Occipital lobe (tissue), 2 donors: ENCODE results near the gene AGAP2. TPM values are rescaled to one million over a fixed set of nuclear protein-coding genes. Genes with fewer than 3 reads are reported as not detected.
"Not testable (repeated sequence)": the region's sequence is repeated elsewhere in the genome, so short reads cannot be mapped to it uniquely, and the experiment has no call there.

ENCODE experiments used
- DNase-seq: peaks from one replicate; lab custom pipeline; 2025; lab: John Stamatoyannopoulos, UW
- total RNA-seq: library from RNA; depleted of rRNA; stranded (reverse); fragments of >200 nt; gene quantifications from one replicate; pipeline ENCODE4 v1.2.3, GENCODE V29; 2014

The AGAP2 gene
- total RNA-seq, 1 donor from 2014 or later, result 25.6 TPM

DNA sequence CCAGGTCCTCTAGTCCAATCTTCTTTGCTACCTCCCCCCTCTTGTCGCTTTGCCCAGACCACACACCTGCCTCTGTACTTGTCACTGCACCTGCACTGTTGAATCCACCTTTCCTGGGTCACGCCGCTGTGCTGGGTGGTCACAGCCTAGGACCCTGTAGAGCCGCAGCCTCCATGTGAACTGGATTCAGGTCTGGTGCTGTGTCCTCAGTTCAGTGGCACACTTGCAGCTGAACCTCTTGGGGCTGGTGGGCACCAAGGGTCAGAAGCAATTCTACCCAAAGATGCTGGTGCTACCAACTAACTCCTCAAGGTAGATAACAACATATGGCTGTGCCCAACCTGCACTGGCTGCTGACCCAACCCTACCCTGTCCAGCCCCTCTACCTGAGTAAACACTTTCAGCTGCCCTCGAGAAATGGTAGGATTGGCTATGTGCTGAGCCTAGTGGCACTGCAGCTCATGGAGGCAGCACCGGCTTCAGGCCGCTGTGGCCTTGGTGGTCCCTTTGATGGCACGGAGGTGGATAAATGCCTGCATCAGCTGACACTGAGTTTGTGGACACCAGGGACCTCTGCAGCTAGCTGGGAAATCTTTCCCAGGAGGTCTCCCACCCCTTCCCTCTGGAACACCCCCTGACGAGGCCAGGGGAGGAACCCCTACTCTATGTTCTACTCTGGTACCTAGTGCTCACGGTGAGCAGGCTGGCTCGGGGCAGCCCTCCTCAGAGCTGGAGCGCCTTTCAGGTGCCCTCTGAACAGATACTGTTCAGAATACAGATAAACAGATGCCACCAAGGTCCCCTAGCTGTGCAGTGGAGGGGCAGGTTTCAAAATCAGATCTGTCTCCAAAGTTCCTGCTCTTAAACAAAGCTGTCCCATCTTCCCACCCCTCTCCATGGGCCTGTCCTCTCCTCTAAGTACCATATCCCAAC is 14.3 kb downstream of the AGAP2 start:
- DNase-seq, result no peak

DNA sequence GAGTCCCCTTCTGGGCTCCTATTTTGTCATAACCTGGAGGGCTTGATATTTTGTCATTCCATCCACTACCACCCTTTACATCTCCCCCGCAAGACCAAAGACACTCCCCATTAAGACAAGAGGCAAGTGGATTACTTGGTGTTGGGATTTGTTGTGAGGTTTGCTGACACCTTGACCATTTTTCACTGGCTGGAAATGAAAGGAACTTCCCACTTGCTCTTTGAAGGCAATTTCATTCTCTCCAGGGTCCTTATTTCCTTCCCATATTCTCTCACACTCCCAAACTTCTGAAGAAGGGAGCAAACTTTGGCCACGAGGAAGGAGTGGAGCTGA is 14.9 kb downstream of the AGAP2 start:
- no peak for DNase-seq

DNA sequence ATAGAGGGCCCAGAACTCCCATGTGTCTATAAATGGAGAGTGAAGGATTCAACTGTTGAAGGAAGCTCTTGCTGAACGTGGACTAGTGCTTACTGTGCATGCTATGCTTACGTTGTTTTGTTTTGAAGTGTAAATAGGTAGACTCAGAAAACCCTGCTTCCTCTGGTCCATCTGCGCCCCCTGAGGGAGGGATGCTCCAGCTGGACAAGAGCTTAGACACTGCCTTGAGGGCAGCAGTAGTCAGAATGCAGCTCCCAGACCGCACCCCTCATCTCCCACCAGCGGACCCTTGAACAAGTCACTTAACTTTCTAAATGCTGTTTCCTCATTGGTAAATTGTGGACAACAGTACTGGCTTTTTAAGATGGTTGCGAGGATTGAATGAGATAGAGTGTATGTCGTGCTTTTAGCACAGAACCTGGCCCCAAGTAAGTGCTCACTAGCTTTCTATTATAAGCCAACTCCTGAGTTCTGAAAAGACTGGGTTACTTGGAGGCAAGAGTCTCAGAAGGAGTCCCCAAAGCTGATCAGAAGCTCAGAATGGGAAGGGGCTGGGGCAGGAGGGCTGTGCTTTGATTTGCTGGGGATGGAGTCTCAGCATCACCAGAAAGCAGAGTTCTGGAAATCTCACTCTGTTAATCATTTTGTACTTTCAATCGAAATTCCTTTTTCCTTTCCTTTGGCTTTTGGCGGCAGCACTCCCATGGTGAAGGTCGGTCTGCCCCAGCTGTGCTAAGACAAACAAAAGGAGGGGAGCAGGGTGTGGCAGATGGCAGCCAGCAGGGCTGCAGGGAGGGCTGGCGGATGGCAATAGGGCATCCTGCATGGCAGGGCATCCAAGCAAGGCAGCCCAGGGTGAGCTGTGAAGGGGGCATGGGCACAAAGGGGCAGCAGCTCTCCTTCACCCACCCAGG is 15.6 kb downstream of the AGAP2 start:
- no peak for DNase-seq

DNA sequence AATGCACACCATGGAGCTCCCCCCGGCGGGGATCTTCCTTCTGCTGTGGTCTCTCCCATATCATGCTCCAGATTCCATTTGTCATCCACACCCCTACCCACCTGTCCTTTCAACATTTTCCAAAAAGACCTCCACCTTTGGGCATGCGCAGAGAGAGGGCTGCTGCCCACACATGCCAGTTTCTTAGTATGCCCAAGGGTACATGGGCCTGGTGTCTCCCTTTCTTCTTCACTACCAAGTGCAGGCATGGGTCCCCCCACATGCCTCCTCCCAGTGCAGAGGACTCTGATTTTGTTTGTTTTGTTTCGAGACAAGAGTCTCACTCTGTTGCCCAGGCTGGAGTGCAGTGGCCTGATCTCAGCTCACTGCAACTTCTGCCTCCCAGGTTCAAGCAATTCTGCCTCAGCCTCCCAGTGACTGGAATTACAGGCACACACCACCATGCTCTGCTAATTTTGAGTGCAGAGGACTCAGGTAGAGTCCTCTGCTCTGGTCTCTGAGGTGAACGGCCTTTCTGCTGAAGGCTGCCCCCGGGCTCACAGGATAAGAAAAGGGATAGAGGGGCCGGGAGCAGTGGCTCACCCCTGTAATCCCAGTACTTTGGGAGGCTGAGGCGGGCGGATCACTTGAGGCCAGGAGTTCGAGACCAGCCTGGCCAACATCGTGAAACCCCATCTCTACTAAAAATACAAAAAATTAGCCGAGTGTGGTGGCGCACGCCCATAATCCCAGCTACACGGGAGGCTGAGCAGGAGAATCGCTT is 16.5 kb downstream of the AGAP2 start:
- not testable (repeated sequence) for DNase-seq

DNA sequence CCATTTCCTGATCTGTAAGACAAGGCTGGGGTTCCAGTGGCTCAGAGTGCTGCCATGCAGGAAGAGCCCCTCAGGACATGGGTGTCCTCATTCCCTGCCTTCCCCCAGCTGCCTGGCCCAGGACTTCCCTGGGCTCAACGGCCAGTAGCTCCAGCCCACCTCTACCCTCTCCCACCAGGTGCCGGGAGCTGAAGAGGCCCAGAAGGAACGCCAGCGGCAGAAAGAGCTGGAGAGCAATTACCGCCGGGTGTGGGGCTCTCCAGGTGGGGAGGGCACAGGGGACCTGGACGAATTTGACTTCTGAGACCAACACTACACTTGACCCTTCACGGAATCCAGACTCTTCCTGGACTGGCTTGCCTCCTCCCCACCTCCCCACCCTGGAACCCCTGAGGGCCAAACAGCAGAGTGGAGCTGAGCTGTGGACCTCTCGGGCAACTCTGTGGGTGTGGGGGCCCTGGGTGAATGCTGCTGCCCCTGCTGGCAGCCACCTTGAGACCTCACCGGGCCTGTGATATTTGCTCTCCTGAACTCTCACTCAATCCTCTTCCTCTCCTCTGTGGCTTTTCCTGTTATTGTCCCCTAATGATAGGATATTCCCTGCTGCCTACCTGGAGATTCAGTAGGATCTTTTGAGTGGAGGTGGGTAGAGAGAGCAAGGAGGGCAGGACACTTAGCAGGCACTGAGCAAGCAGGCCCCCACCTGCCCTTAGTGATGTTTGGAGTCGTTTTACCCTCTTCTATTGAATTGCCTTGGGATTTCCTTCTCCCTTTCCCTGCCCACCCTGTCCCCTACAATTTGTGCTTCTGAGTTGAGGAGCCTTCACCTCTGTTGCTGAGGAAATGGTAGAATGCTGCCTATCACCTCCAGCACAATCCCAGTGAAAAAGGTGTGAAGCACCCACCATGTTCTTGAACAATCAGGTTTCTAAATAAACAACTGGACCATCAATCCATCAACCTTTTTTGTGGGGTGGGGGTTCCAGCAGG is 17.6 kb downstream of the AGAP2 start:
- no peak for DNase-seq

DNA sequence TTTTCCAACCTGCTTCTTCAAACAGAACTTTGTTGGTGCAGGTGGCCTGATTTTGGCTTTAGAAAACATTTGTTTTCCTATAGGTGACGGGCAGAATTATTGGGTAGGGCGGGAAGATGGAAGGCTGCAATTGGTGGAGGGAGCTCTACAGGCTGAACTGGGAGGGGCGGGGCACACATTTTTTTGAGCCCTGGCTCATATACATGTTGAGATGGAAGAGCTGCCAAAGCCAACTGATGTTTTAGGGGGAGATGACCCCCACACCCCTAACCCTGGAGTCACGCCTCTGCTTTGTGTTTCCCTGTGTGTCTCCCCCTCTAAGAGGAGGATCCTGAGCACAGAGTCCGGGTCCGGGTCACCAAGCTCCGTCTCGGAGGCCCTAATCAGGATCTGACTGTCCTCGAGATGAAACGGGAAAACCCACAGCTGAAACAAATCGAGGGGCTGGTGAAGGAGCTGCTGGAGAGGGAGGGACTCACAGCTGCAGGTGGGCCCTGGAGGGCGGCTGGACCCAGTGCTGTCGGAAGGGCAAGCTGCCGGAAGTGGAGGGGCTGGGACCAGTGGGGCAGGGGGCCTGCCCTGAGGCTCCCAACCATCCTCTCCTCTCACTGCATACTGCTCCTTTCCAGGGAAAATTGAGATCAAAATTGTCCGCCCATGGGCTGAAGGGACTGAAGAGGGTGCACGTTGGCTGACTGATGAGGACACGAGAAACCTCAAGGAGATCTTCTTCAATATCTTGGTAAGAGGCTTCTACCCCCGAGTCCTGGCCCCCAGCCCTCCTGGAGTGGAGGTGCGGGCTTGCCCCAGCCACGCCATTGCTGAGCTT is 18.6 kb downstream of the AGAP2 start:
- DNase-seq, result no peak

DNA sequence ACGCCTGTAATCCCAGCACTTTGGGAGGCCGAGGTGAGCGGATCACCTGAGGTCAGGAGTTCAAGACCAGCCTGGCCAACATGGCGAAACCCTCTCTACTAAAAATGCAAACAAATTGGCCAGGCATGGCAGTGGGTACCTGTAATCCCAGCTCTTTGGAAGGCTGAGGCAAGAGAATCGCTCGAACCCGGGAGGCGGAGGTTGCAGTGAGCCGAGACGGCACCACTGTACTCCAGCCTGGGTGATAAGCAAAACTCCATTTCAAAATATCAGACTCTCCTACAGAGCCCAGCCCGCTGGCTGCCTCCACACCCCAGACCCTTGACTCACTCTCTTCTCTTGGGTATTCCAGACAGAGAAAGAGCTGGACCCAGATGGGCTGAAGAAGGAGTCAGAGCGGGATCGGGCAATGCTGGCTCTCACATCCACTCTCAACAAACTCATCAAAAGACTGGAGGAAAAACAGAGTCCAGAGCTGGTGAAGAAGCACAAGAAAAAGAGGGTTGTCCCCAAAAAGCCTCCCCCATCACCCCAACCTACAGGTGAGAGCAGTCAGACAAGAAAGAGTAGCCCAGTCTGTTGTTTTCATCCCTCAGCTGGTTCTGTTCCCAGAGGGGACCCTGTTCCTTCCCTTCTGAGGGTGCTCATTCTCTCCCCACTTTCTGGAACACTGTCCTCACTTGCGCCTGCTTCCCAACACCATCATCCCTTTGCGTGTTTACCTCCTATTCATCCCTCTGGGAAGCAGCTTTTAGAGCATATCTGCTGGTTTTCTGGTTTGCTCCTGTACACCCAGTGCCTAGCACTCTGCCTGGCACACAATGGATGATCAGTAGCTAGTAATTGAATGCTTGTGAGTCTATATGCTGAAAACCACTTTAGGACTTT is 19.7 kb downstream of the AGAP2 start:
- no peak for DNase-seq

DNA sequence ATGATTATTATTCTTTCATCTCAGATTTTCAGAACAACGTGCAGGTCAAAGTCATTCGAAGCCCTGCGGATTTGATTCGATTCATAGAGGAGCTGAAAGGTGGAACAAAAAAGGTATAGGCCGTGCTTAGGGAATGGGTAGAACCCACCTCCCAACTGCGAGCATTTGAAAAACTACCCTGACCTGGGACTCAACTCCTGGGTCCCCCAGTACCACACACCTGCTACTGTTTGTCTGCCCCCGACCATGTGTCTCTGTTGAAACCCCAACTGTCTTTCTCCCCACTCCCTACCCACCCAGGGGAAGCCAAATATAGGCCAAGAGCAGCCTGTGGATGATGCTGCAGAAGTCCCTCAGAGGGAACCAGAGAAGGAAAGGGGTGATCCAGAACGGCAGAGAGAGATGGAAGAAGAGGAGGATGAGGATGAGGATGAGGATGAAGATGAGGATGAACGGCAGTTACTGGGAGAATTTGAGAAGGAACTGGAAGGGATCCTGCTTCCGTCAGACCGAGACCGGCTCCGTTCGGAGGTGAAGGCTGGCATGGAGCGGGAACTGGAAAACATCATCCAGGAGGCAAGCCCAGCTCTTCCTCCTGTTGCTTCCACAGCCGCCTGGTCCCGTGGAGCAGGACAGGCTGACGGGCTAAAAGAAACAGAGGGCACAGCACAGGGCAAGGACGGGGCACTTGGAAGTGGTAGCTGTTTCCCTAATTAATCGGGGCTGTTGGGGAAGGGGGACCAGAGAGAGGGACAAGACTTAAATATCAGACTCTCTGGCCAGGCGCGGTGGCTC is 20.5 kb downstream of the AGAP2 start:
- DNase-seq, result no peak

DNA sequence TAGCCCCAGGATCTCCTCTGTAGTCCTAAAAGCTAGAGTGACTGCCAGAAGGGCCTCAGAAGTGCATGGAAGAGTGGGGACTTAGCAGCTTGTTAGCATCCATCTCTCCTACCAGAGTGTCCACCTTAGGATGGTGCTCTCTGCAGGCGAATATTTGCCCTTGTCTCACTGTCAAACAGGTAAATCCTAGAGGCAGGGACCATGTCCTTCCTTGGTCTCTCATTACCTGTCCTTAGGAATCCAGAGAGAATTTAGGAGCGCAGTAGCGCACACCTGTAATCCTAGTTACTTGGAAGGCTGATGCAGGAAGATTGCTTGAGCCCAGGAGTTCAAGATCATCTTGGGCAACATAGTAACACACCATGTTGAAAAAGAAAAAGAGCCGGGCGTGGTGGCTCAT is 21.4 kb downstream of the AGAP2 start:
- no peak for DNase-seq

DNA sequence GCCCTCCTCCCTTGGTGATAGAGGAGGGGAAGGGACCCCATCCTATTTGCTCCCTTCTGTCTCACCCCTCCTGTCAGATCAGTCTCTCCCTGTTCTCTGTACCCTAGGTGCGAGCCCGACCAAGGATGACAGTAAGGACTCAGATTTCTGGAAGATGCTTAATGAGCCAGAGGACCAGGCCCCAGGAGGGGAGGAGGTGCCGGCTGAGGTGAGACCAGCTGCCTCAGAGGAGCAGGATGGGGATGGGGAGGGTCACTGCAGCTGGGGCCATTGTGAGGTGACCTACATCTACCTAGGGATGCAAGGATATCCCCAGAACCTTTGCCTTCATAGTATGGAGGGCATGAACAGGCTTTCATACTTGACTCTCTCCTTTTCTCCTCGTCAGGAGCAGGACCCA is 22.2 kb downstream of the AGAP2 start:
- no peak for DNase-seq

DNA sequence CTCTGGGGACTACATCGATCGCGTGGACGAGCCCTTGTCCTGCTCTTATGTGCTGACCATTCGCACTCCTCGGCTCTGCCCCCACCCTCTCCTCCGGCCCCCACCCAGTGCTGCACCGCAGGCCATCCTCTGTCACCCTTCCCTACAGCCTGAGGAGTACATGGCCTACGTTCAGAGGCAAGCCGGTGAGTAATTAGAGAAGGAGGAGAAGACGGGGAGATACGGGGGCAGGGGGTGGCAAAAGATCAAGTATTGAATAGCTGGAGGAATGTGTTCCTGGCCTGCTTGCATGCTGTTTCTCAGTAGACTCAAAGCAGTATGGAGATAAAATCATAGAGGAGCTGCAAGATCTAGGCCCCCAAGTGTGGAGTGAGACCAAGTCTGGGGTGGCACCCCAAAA is 22.8 kb downstream of the AGAP2 start:
- no peak for DNase-seq

DNA sequence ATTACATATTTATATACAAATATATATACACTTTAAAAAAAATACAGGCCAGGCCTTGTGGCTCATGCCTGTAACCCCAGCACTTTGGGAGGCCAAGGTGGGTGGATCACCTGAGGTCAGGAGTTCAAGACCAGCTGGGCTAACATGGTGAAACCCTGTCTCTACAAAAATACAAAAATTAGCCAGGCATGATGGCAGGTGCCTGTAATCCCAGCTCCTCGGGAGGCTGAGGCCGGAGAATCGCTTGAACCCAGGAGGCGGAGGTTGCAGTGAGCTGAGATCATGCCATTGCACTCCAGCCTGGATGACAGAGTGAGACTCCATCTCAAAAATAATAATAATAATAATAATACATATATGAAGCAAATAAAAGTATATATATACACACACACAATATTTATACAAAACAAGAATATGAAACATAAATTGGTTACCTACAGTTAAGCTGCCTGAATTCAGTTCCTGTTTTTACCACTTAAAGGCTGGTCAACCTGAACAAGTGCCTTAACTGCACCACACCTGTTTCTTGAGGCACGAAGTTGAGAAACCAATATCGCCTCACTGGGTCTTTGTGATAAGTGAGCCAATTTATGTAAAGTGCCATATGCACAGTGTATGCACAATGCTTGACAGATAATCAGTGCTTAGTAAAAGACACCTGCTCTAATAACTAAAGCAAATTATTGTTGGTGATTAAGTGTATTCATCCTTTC is 23.4 kb downstream of the AGAP2 start:
- not testable (repeated sequence) for DNase-seq

DNA sequence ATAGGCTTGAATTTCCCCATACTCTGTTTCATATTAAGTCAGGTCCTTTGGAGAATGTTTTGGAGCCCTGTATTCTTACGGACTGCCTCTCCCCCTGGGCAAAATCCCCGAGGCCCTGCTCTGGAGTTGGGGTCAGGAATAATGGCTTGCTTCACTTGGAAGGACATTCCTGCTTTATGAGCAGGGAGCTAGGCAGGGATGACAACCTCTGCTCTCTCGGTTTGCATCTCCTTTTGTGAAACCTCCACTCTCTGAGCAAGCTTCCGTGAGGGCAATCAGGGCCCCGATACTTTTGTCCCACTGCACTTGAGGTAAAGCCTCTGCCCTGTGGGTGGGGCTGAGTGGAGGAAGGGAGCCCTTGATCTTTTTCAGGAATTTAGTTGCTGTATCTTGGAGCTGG is 25.3 kb downstream of the AGAP2 start:
- DNase-seq, result no peak

DNA sequence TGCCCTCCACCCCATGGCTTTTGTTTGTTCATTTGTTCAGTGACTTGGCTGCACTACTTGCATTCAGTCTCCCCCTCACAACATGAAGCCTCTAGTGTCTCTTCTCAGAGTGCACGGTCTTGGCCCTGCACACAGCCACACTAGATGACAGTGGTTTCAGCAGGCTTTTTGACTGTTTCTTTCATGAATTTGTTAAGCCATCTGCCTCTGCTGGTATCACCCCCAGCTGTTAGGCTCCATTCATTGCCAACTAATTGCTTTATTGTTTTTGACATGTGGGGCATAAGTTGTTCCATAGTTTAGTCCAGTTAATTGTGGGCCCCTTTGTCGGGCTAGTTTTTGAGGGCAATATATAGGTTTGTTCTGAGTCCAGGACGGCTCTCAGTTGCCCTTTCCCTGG is 25.8 kb downstream of the AGAP2 start:
- no peak for DNase-seq

DNA sequence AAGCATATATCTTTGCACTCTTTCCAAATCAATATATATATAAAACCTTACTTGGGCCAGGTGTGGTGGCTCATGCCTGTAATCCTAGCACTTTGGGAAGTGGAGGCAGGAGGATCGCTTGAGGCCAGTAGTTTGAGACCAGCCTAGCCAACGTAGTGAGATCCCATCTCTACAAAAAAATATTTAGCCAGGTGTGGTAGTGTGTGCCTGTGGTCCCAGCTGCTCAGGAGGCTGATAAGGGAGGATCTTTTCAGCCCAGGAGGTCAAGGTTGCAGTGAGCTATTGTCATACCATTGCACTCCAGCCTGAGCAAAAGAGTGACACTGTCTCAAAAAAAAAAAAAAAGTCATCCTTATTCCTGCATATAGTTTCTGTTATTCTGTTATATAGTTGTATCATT is 30.2 kb downstream of the AGAP2 start:
- no peak for DNase-seq

DNA sequence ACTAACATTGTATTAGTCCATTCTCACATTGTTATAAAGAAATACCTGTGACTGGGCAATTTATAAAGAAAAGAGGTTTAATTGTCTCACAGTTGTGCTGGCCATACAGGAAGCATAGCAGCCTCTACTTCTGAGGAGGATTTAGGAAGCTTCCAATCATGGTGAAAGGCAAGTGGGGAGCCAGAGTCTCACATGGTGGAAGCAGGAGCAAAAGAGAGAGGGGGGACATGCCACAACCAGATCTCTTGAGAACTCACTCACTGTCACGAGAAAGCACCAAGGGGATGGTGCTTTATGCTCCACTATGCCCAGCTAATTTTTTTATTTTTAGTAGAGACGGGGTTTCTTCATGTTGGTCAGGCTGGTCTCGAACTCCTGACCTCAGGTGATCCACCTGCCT is 31.3 kb downstream of the AGAP2 start:
- no peak for DNase-seq

DNA sequence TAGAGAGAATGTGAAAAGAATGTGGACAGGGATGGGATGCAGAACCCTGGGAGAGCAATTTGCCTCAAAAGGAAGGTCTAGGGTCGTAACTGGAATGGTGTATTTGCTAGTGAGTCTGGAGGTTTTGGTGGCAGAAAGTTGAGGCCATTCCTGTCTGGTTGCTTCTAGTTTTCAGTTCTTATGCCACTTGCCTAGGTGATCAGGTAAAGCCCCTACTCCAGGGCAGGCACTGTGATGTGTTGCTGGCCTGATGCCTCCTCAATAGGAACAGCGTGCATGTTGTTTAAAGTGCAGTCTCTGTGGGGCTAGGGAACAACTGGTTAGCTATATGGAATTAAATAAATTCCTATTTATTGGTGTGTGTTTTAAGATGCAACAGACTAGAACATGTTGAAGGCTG is 38.2 kb downstream of the AGAP2 start:
- DNase-seq, result no peak
